RWPE2 (cell line): ENCODE data around the gene PDK4.

ENCODE experiments used
- ATAC-seq: fragments of 200-7000 bp; cut with Tn5 transposase; 3 replicates; pipeline ENCODE4 v1.9.1; 2021; ENCODE audit warnings: low read depth
- DNase-seq: peaks from one replicate; pipeline ENCODE4 v3.0.0-alpha.2; 2020; ENCODE audit warnings: low spot score
- H3K27ac ChIP-seq: fragments of 450-650 bp; 2 replicates; pipeline ENCODE4 v1.5.1; 2017; ENCODE audit warnings: mild to moderate bottlenecking; ENCODE audit not compliant: poor library complexity, severe bottlenecking
- H3K27me3 ChIP-seq: fragments of 250-450 bp; sonication (Bioruptor Pico); 2 replicates; pipeline ENCODE4 v1.5.1; 2021; ENCODE audit warnings: mild to moderate bottlenecking, moderate library complexity; ENCODE audit not compliant: insufficient read depth, poor library complexity, severe bottlenecking
- H3K36me3 ChIP-seq: fragments of 250-450 bp; sonication (Bioruptor Pico); 2 replicates; pipeline ENCODE4 v1.5.1; 2020; ENCODE audit warnings: low read depth, mild to moderate bottlenecking, moderate library complexity
- H3K4me1 ChIP-seq: fragments of 250-450 bp; sonication (Bioruptor Pico); 2 replicates; pipeline ENCODE4 v1.5.1; 2021; ENCODE audit warnings: mild to moderate bottlenecking, moderate library complexity; ENCODE audit not compliant: insufficient read depth, poor library complexity, severe bottlenecking
- H3K4me3 ChIP-seq: fragments of 250-450 bp; sonication (Bioruptor Pico); 2 replicates; pipeline ENCODE4 v1.5.1; 2021; ENCODE audit warnings: mild to moderate bottlenecking, moderate library complexity; ENCODE audit not compliant: severe bottlenecking
- H3K9me3 ChIP-seq: fragments of 250-450 bp; sonication (Bioruptor Pico); 2 replicates; pipeline ENCODE4 v1.5.1; 2021; ENCODE audit warnings: mild to moderate bottlenecking, moderate library complexity; ENCODE audit not compliant: severe bottlenecking
- CTCF ChIP-seq: fragments of 450-650 bp; IDR thresholded peaks from one replicate; pipeline ENCODE4 v1.5.1; 2017; ENCODE audit warnings: mild to moderate bottlenecking, moderate library complexity; ENCODE audit not compliant: poor library complexity, severe bottlenecking

The PDK4 gene

GRCh38 chr7:95631527-95631926 is 35.2 kb upstream of the PDK4 start:
- no peak overlapping the region for H3K4me3 ChIP-seq
- no peak for DNase-seq
- no peaks in the 10 kb centered on the region for H3K4me1 ChIP-seq
- ATAC-seq: no peak
- no peak overlapping the region for H3K27ac ChIP-seq
- no peaks in the 10 kb centered on the region for H3K9me3 ChIP-seq
- H3K27me3 ChIP-seq: no peaks in the 10 kb centered on the region
- no peaks in the 10 kb centered on the region for H3K36me3 ChIP-seq
- no peak for TF ChIP-seq CTCF

DNA sequence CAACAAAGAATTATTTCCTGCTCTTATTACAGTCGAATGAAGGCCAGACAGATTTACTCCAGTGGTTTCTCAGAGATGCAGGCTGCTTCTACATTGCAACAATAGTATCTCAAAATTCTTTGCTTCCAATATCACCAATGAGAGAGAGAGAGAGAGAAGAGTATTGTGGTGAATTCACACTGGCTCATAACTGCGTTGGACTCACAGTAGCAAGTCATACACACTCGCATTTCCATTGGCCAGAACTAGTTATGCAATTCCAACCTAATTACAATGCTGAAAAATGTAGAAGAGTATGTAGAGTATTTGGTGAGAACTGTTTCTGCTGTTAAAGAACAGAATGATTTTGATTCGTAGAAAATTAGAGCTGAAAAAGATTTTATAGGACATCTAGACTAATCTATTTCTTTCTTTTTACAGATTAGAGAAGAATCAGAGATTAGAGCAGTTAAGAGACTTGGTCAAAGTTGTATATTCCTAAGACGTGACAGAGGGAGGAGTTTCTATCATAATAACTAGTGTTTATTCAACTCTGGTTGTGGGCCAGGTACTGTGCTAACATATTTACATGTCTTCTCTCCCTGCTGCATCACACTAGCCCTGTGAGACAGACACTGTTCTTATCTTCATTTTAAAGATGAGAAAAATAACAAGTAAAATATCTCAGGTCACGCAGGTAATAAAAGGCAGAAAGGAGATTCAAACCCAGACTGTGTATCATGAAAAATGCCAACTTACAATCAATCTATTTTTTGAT is 34.6 kb upstream of the PDK4 start:
- H3K4me3 ChIP-seq: no peak overlapping the region
- no peaks in the 10 kb centered on the region for H3K27me3 ChIP-seq
- H3K4me1 ChIP-seq: no peaks in the 10 kb centered on the region
- H3K27ac ChIP-seq: no peak overlapping the region
- ATAC-seq (no peak), DNase-seq (no peak)
- no peaks in the 10 kb centered on the region for H3K9me3 ChIP-seq
- no peaks in the 10 kb centered on the region for H3K36me3 ChIP-seq
- no peak for TF ChIP-seq CTCF

DNA sequence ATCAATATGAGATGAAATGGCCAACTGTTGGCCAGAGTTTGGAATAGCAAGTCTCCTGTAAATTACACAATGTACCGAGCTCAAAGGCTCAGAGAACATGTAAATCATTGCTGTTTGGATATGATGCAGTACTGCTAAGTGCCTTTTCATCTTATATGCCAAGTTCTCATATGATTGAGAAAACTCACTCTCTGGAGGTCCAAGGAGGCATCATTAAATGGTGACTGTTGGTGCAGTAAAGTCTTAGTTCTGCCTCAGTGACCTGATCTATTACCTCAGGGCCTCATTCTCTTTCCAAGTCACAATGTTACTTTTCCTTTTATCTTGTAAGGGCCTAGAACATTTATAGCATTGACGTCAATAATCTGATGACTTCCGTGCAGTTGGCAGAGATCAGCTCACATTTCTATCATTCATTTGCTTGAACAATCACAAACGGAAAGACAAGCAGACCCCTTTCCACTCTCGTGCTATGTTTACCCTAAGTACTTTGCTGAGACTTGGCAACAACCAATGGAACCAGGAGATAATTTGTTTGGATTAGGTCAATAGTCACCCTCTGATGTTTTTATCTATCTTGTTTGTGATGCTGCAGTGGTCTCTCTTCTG is 32.6 kb upstream of the PDK4 start:
- no peaks in the 10 kb centered on the region for H3K9me3 ChIP-seq
- TF ChIP-seq CTCF: no peak
- H3K27me3 ChIP-seq: peaks cover 10% of the 10 kb centered on the region
- ATAC-seq: peak; percentile 42; the same call in 1 of the 3 replicates
- H3K36me3 ChIP-seq: no peaks in the 10 kb centered on the region
- no peak for DNase-seq
- no peak overlapping the region for H3K27ac ChIP-seq
- H3K4me3 ChIP-seq: no peak overlapping the region
- no peaks in the 10 kb centered on the region for H3K4me1 ChIP-seq

- Histone ChIP-seq H3K9me3 (no peaks in the 10 kb centered on the region), H3K36me3 (no peaks in the 10 kb centered on the region), H3K4me3 (no peak overlapping the region), H3K4me1 (no peaks in the 10 kb centered on the region), H3K27me3 (peaks cover 16% of the 10 kb centered on the region), H3K27ac (no peak overlapping the region)
- ATAC-seq (no peak), DNase-seq (no peak)
- no peak for TF ChIP-seq CTCF
Measured at GRCh38 chr7:95623788-95624187, 27.5 kb upstream of the PDK4 start.

GRCh38 chr7:95622859-95623258 is 26.5 kb upstream of the PDK4 start:
- H3K27ac ChIP-seq: no peak overlapping the region
- TF ChIP-seq CTCF: no peak
- no peaks in the 10 kb centered on the region for H3K9me3 ChIP-seq
- peaks cover 16% of the 10 kb centered on the region for H3K27me3 ChIP-seq
- H3K4me1 ChIP-seq: no peaks in the 10 kb centered on the region
- H3K4me3 ChIP-seq: no peak overlapping the region
- ATAC-seq: no peak
- H3K36me3 ChIP-seq: no peaks in the 10 kb centered on the region
- no peak for DNase-seq
